ENCODE results near the gene SERPINA6.

SERPINA6 gene

DNA sequence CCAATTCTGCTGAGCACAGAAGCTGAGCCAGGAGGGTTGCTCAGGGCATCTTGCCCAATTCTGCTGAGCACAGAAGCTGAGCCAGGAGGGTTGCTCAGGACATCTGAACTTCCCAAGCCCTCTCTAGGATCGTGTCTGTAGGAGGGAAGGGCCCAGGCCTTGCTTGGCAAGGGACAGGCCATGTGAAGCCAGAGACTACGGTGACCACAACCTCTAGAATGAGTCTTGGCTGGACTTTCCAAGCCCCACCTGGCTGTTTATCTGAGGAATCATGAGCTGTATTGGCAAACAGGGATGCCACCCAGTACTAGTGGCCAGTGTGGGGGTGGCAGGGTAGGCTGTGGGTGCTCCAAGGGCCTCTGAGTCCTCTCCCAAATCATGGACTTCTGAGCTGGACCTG, 7.7 kb upstream of the SERPINA6 start:
- H3K23ac ChIP-seq (ENCODE audit: low read length) = no peak overlapping the region
- no peak overlapping the region for H3K4ac ChIP-seq (ENCODE audit: low read depth, low read length)
- no peak overlapping the region for H3K18ac ChIP-seq (ENCODE audit: low read length)
- H2BK5ac ChIP-seq (ENCODE audit: low read depth, low read length, poor library complexity) = no peak overlapping the region
- no peaks in the 10 kb centered on the region for H3K36me3 ChIP-seq (ENCODE audit: control insufficient read depth in 1 of 2, insufficient read depth in 2 of 2, low read length in 2 of 2)
- no peaks in the 10 kb centered on the region for H3K4me1 ChIP-seq (ENCODE audit: control insufficient read depth in 1 of 2, insufficient read depth in 2 of 2, low read length in 2 of 2)
- H4K12ac ChIP-seq (ENCODE audit: low read depth, low read length) = no peak overlapping the region
- H3K4me2 ChIP-seq (ENCODE audit: low read length) = no peak overlapping the region
- no peak overlapping the region for H3K14ac ChIP-seq (ENCODE audit: low read length)
- no peak overlapping the region for H3K27ac ChIP-seq (ENCODE audit: low read depth, low read length)
- no peak overlapping the region for H2AK5ac ChIP-seq (ENCODE audit: low read length)
- no peak overlapping the region for H3K9ac ChIP-seq (ENCODE audit: low read length)
- no peaks in the 10 kb centered on the region for H3K79me2 ChIP-seq (ENCODE audit: control insufficient read depth, insufficient read depth, low read length, poor library complexity)
- H3K27me3 ChIP-seq (ENCODE audit: insufficient read depth, low read length) = no peaks in the 10 kb centered on the region
- no peaks in the 10 kb centered on the region for H3K9me3 ChIP-seq (ENCODE audit: insufficient read depth, low read depth, low read length)
- no peak overlapping the region for H3K4me3 ChIP-seq (ENCODE audit: low read depth, low read length)
- H2BK120ac ChIP-seq (ENCODE audit: insufficient read depth, low read length, poor library complexity) = no peak overlapping the region
- no peak overlapping the region for H2BK12ac ChIP-seq (ENCODE audit: low read length)
- no CpG with 5 or more reads among the region's 2 CpGs for WGBS (ENCODE audit: extremely low coverage, insufficient coverage, insufficient read length)
- H4K8ac ChIP-seq (ENCODE audit: low read depth, low read length) = no peak overlapping the region
- H4K91ac ChIP-seq (ENCODE audit: low read depth, low read length) = no peak overlapping the region
- no peak for DNase-seq
- no peak overlapping the region for H2AFZ ChIP-seq (ENCODE audit: insufficient read depth, low read length, poor library complexity)
- no peaks in the 10 kb centered on the region for H3K79me1 ChIP-seq (ENCODE audit: low read length)

DNA sequence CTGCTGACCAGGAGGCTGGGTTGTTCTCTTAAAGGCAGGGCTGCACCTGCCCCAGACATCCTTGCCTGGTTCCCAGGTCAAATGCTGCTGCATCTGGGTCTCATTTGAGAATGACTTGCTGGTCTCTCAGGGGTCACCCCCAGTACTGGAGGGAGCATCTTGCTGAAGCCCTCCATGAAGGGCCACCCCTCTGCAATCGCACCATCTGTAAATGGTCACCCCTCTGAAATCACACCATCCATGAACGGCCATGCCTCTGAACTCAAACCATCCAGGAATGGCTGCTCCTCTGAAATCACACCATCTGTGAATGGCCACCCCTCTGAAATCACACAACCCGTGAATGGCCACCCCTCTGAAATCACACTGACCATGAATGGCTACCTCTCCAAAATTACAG, 7.3 kb upstream of the SERPINA6 start:
- no peak overlapping the region for H3K14ac ChIP-seq (ENCODE audit: low read length)
- no peaks in the 10 kb centered on the region for H3K27me3 ChIP-seq (ENCODE audit: insufficient read depth, low read length)
- no peaks in the 10 kb centered on the region for H3K36me3 ChIP-seq (ENCODE audit: control insufficient read depth in 1 of 2, insufficient read depth in 2 of 2, low read length in 2 of 2)
- no peak overlapping the region for H4K8ac ChIP-seq (ENCODE audit: low read depth, low read length)
- no peak overlapping the region for H2BK12ac ChIP-seq (ENCODE audit: low read length)
- H4K91ac ChIP-seq (ENCODE audit: low read depth, low read length) = no peak overlapping the region
- no peak overlapping the region for H4K12ac ChIP-seq (ENCODE audit: low read depth, low read length)
- no peak for DNase-seq
- no peak overlapping the region for H2AK5ac ChIP-seq (ENCODE audit: low read length)
- H3K9ac ChIP-seq (ENCODE audit: low read length) = no peak overlapping the region
- no peaks in the 10 kb centered on the region for H3K79me1 ChIP-seq (ENCODE audit: low read length)
- H3K23ac ChIP-seq (ENCODE audit: low read length) = no peak overlapping the region
- no peak overlapping the region for H3K4me3 ChIP-seq (ENCODE audit: low read depth, low read length)
- H3K9me3 ChIP-seq (ENCODE audit: insufficient read depth, low read depth, low read length) = no peaks in the 10 kb centered on the region
- no CpG with 5 or more reads among the region's 3 CpGs for WGBS (ENCODE audit: extremely low coverage, insufficient coverage, insufficient read length)
- no peaks in the 10 kb centered on the region for H3K4me1 ChIP-seq (ENCODE audit: control insufficient read depth in 1 of 2, insufficient read depth in 2 of 2, low read length in 2 of 2)
- H3K79me2 ChIP-seq (ENCODE audit: control insufficient read depth, insufficient read depth, low read length, poor library complexity) = no peaks in the 10 kb centered on the region
- no peak overlapping the region for H3K4ac ChIP-seq (ENCODE audit: low read depth, low read length)
- no peak overlapping the region for H2BK120ac ChIP-seq (ENCODE audit: insufficient read depth, low read length, poor library complexity)
- H3K4me2 ChIP-seq (ENCODE audit: low read length) = no peak overlapping the region
- H3K18ac ChIP-seq (ENCODE audit: low read length) = no peak overlapping the region
- no peak overlapping the region for H2BK5ac ChIP-seq (ENCODE audit: low read depth, low read length, poor library complexity)
- H3K27ac ChIP-seq (ENCODE audit: low read depth, low read length) = no peak overlapping the region
- no peak overlapping the region for H2AFZ ChIP-seq (ENCODE audit: insufficient read depth, low read length, poor library complexity)

DNA sequence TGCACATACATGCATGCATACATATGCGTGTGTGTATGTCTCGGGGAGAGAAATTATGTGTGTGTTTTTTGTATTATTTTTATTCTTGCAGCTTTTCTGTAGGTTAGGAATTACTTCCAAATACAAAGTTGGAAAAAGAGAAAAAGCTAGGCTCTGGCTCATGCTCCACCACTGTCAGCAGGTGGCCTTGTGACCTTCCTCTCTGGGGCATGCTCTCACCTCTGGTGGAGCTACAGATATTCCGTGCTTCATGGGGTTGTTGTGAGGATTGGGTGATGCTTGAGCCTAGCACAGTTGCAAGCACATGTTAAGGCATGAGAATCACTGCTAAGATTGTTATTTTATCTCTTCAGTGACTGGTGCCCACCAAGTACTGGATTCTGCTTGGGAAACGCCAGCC, 6.7 kb upstream of the SERPINA6 start:
- Histone ChIP-seq H3K9me3 (ENCODE audit: insufficient read depth, low read depth, low read length) (no peaks in the 10 kb centered on the region), H3K18ac (ENCODE audit: low read length) (no peak overlapping the region), H2BK5ac (ENCODE audit: low read depth, low read length, poor library complexity) (no peak overlapping the region), H3K4me3 (ENCODE audit: low read depth, low read length) (no peak overlapping the region), H2BK120ac (ENCODE audit: insufficient read depth, low read length, poor library complexity) (no peak overlapping the region), H3K4me1 (ENCODE audit: control insufficient read depth in 1 of 2, insufficient read depth in 2 of 2, low read length in 2 of 2) (no peaks in the 10 kb centered on the region), H4K8ac (ENCODE audit: low read depth, low read length) (no peak overlapping the region), H3K79me2 (ENCODE audit: control insufficient read depth, insufficient read depth, low read length, poor library complexity) (no peaks in the 10 kb centered on the region), H2BK12ac (ENCODE audit: low read length) (no peak overlapping the region), H4K91ac (ENCODE audit: low read depth, low read length) (no peak overlapping the region), H2AK5ac (ENCODE audit: low read length) (no peak overlapping the region), H3K23ac (ENCODE audit: low read length) (no peak overlapping the region), H4K12ac (ENCODE audit: low read depth, low read length) (no peak overlapping the region), H3K27ac (ENCODE audit: low read depth, low read length) (no peak overlapping the region), H3K9ac (ENCODE audit: low read length) (no peak overlapping the region), H2AFZ (ENCODE audit: insufficient read depth, low read length, poor library complexity) (no peak overlapping the region), H3K27me3 (ENCODE audit: insufficient read depth, low read length) (no peaks in the 10 kb centered on the region), H3K4ac (ENCODE audit: low read depth, low read length) (no peak overlapping the region), H3K14ac (ENCODE audit: low read length) (no peak overlapping the region), H3K36me3 (ENCODE audit: control insufficient read depth in 1 of 2, insufficient read depth in 2 of 2, low read length in 2 of 2) (no peaks in the 10 kb centered on the region), H3K79me1 (ENCODE audit: low read length) (no peaks in the 10 kb centered on the region), H3K4me2 (ENCODE audit: low read length) (no peak overlapping the region)
- no CpG with 5 or more reads among the region's 4 CpGs for WGBS (ENCODE audit: extremely low coverage, insufficient coverage, insufficient read length)
- DNase-seq = no peak

DNA sequence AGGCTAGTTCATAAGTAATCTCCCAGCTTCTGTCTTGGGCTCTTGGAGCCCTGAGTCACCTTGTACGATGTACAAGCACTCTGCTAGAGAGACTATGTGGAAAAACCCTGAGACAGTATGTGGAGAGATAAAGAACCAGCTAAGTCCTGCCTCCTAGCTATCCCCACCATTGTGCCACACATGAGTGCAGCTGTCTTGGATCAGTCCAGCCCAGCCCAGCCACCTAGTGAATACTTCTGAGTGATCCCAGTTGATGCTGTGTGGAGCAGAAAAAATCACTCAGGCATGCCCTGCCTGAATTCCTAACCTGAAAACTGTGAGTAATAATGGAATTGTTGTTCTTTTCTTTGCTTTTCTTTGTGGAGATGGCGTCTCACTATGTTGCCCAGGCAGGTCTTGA, 5.1 kb upstream of the SERPINA6 start:
- Histone ChIP-seq H4K12ac (ENCODE audit: low read depth, low read length) (no peak overlapping the region), H3K4me1 (ENCODE audit: control insufficient read depth in 1 of 2, insufficient read depth in 2 of 2, low read length in 2 of 2) (no peaks in the 10 kb centered on the region), H2AFZ (ENCODE audit: insufficient read depth, low read length, poor library complexity) (no peak overlapping the region), H2AK5ac (ENCODE audit: low read length) (no peak overlapping the region), H3K4me3 (ENCODE audit: low read depth, low read length) (no peak overlapping the region), H3K36me3 (ENCODE audit: control insufficient read depth in 1 of 2, insufficient read depth in 2 of 2, low read length in 2 of 2) (no peaks in the 10 kb centered on the region), H3K14ac (ENCODE audit: low read length) (no peak overlapping the region), H3K79me2 (ENCODE audit: control insufficient read depth, insufficient read depth, low read length, poor library complexity) (no peaks in the 10 kb centered on the region), H3K27me3 (ENCODE audit: insufficient read depth, low read length) (no peaks in the 10 kb centered on the region), H3K79me1 (ENCODE audit: low read length) (no peaks in the 10 kb centered on the region), H3K27ac (ENCODE audit: low read depth, low read length) (no peak overlapping the region), H2BK120ac (ENCODE audit: insufficient read depth, low read length, poor library complexity) (no peak overlapping the region), H2BK5ac (ENCODE audit: low read depth, low read length, poor library complexity) (no peak overlapping the region), H3K4me2 (ENCODE audit: low read length) (no peak overlapping the region), H3K9me3 (ENCODE audit: insufficient read depth, low read depth, low read length) (no peaks in the 10 kb centered on the region), H3K18ac (ENCODE audit: low read length) (no peak overlapping the region), H4K8ac (ENCODE audit: low read depth, low read length) (no peak overlapping the region), H4K91ac (ENCODE audit: low read depth, low read length) (no peak overlapping the region), H3K9ac (ENCODE audit: low read length) (no peak overlapping the region), H3K23ac (ENCODE audit: low read length) (no peak overlapping the region), H3K4ac (ENCODE audit: low read depth, low read length) (no peak overlapping the region), H2BK12ac (ENCODE audit: low read length) (no peak overlapping the region)
- WGBS (ENCODE audit: extremely low coverage, insufficient coverage, insufficient read length) = no CpG with 5 or more reads among the region's 2 CpGs
- DNase-seq = no peak

Measured in trophoblast cell (in vitro differentiated cells and primary cell).